ENCODE data around the gene FSTL5.

Gene FSTL5

GRCh38 chr4:161704653-161705052 lies 459.1 kb downstream of the FSTL5 start:
- DNase-seq (ENCODE audit: low read depth) = no peak

DNA sequence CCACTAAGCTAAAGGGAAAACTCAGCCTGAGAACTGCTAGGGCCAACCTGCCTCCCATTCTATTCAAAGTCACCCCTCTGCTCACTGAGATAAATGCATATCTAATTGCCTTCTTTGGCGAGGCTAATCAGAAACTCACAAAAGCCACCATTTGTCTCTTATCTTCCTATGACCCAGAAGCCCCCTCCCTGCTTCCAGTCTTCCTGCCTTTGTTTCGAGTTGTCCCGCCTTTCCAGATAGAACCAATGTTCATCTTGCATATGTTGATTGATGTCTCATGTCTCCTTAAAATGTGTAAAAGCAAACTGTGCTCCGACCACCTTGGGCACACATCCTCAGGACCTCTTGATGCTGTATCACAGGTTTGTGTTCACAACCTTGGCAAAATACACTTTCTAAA lies 459.8 kb downstream of the FSTL5 start:
- DNase-seq (ENCODE audit: low read depth) = no peak

- DNase-seq (ENCODE audit: low read depth) = no peak
Observed at GRCh38 chr4:161702287-161702686, 461.5 kb downstream of the FSTL5 start.

- no peak for DNase-seq (ENCODE audit: low read depth)
Observed at GRCh38 chr4:161696944-161697343, 466.9 kb downstream of the FSTL5 start.

- DNase-seq (ENCODE audit: low read depth) = no peak
Observed at GRCh38 chr4:161680146-161680545, 483.7 kb downstream of the FSTL5 start.

DNA sequence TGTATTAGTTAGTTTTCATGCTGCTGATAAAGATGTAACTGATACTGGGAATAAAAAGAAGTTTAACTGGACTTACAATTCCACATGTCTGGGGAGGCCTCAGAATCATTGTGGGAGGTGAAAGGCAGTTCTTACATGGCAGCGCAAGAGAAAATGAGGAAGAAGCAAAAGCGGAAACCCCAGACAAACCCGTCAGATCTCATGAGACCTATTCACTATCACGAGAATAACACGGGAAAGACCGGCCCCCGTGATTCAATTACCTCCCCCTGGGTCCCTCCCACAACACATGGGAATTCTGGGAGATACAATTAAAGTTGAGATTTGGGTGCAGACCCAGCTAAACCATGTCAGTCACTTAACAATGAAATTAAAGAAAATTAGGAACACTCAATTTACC lies 499.1 kb downstream of the FSTL5 start:
- no peak for DNase-seq (ENCODE audit: low read depth)

DNA sequence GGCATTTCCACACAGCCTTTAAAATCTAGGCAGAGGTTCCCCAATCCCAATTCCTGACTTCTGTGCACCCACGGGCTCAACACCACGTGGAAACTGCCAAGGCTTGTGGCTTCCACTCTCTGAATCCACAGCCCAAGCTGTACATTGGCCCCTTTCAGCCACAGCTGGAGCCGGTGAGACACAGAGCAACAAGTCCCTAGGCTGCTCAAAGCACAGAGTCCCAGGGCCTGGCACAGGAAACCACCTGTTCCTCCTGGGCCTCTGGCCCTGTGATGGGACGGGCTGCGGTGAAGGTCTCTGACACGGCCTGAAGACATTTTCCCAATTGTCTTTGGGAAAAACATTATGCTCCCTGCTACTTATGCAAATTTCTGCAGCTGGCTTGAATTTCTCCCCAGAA lies 500.0 kb downstream of the FSTL5 start:
- DNase-seq (ENCODE audit: low read depth) = no peak

DNA sequence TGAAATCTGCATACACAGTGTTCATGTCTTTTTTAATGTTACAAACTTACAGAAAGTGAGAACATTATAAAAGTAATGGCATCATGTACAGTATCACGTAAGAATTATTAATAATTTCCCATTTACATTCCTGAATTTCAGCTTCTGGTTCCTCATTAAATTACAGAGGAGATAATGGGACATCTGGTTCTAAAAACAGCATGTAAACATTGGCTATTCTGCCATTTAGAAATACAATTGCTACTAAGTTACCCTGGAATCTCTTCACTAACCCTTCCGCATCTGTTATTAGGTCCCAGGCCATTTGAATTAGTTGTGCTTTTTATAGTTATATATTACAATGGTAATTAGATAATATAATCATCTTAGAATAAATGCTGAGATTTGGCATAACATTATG lies 505.1 kb downstream of the FSTL5 start:
- no peak for DNase-seq (ENCODE audit: low read depth)

- no peak for DNase-seq (ENCODE audit: low read depth)
Observed at GRCh38 chr4:161657616-161658015, 506.2 kb downstream of the FSTL5 start.

DNA sequence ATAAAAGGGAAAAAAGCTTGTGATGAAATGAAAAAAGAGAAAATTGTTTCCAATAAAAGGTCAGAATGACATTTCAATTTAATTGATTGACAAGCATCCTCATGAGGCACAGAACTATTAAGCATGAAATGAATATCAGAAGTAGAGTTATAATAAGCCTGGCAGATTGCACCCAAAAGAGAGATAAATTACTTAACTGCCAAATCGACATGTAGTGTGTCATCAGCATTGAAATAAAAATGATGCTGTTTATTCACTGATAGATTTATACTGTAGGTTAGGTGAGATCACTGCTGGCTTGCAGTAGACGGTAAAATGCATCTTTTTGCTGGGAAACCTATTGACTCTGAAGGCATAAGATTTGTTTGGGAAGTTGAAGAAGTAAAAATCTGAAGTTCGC lies 507.2 kb downstream of the FSTL5 start:
- DNase-seq (ENCODE audit: low read depth) = no peak

- DNase-seq (ENCODE audit: low read depth) = no peak
Observed at GRCh38 chr4:161655148-161655547, 508.7 kb downstream of the FSTL5 start.

GRCh38 chr4:161653697-161654096 lies 510.1 kb downstream of the FSTL5 start:
- no peak for DNase-seq (ENCODE audit: low read depth)

DNA sequence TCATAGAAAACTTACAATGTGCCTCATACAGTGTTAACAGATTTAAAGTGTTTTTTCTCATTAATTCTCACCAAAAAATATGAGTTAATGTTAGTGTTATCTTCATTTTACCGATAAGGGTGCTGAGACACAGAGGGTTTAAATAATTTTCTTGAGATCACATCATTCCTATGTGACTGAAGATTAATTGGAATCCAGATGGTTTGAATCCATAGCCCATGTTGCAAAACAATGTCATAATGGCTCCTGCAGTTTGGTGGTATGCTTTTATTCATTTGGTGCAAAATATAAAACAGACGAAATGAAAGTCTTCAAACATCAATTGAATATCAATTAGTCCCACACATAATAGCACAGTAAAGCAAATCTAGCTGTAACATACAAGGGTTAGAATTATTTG lies 512.2 kb downstream of the FSTL5 start:
- DNase-seq (ENCODE audit: low read depth) = no peak

- no peak for DNase-seq (ENCODE audit: low read depth)
Observed at GRCh38 chr4:161650812-161651211, 513.0 kb downstream of the FSTL5 start.

GRCh38 chr4:161647757-161648156 lies 516.0 kb downstream of the FSTL5 start:
- no peak for DNase-seq (ENCODE audit: low read depth)

- DNase-seq (ENCODE audit: low read depth) = no peak
Observed at GRCh38 chr4:161642708-161643107, 521.1 kb downstream of the FSTL5 start.

DNA sequence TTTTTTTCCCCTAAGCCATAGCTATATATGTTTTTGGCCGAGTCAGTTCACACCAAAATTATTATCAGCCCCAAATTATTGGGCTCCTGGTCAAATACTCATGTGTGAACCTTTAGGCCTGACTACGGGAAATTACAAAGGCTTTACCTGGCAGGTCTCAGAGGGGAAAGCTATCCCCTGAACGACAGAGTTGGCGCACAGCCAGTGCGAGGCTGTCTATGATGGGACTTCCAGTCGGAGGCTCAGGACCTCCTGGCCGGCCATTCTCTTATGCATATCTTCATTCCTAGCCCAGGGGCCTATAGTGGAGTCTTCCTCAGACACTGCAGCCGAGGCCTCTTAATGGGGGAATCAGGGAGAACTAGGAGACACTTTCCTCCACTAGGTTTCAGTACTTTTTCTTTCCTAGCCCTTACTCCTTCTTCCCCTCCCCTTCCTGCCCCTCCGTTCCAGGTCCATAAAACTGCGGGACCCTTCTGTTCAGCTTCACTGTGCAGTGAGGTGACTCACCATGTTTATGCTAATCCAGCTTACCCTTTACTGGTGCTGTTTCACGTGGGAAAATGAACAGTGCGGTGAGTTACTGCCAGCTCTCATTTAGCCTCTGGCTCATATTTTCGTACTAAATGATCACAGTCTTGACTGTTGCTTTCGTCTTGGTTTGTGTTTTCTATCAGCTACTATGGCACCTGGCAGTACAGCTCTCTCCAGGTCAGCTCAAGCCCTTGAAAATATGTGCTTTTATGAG lies 533.9 kb downstream of the FSTL5 start:
- no peak for DNase-seq (ENCODE audit: low read depth)

DNA sequence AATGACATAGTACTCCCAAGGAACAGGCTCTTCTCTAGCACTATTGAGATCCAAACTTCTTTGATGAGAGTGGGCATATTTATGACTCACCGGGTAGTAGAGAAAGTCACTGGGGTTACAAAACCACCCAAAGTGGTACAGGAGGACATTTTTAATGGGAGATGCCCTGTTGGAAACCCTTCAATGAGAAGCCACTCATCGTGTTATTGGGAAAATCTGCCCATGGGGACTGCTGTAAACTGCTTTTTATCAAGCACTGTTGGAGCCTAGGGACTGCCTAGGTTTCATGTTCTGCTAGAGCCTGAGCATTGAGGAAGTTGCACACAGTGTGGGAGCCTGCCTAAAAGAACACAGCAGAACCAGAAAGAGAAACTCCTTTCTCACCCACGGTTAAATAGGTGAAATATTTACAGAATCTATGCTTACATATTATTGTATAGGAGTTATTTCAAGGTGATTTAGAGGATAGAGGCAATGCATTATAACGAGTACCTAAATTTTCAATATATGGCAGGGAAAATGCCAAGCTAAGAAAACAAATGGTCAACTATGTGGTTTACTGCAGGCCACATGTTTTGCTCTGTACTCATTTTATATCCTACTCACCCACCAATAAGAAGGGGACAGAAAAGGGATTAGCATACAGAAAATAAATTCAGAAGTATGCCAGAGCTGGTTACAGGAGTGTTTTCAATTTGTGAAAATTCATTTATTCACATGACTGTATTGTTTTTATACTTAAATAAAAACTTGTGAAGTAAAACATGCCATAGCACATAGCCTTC lies 559.1 kb downstream of the FSTL5 start:
- no peak for DNase-seq (ENCODE audit: low read depth)

- no peak for DNase-seq (ENCODE audit: low read depth)
Observed at GRCh38 chr4:161601011-161601410, 562.8 kb downstream of the FSTL5 start.

DNA sequence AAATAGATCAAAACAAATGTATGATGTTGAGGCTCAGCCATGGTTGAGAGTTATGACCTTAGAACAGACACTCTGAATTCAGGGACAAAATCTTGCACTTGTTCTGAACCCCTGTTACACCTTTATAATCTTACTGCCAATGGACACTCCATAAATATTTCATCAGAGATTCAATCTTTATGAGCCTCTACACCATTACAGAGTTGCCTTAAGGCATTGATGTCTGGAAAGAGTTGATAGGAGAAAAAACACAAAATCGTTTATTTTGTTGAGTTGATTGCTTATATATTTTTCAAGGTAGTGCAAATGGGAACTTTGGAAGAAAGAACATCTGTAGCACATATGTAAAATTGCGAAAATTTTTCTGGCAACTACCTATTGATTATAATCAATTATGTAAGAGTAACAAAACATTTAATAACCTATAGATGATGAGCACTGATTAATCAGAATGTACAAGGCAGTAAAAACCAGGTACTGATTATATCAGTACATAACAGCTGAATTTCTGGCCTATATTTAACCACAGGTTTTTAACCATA lies 568.5 kb downstream of the FSTL5 start:
- DNase-seq (ENCODE audit: low read depth) = no peak

DNA sequence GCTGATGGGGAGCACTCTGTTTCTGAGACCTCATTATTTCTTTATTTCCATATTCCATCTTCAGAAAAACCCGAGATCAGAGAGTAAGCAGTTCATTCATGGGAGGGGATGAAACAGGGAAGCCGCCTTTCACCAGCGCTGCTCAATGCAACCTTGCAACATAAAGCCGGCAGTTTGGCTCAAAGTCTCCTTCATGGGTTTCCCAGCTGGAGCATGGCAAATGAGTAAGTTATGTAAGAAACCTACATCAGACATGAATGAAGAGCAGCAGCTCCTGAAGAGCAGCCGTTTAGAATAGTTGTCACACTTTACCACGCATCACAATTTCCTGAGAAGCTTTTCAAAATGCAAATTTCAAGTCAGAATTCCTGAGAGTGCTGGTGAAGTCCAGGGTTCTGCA lies 578.8 kb downstream of the FSTL5 start:
- DNase-seq (ENCODE audit: low read depth) = no peak

DNA sequence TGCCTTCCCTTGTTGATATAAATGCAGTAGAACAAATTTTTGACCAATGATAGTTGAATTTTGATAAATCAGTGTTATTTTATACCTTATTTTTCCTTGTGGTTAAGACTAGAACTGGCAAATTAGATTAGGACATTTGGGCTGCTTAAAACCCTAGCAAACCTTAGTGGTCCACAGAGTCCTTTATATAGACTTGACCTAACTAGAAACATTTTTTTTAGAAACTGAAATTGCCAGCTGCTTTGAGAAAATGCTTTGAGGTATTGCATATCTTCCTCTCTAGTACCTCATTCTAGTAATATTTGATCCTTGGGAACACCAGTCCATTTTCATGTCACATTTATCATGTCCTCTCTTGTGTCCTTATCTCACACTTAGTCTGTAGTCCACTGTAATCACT lies 580.3 kb downstream of the FSTL5 start:
- DNase-seq (ENCODE audit: low read depth) = no peak

Measured in stimulated activated CD8-positive, alpha-beta memory T cell treated with anti-CD3 and anti-CD28 coated beads, Interleukin-4, amount 100 ng/mL, for 24 hours (primary cell).